ENCODE data around the gene RASSF3.

DNA sequence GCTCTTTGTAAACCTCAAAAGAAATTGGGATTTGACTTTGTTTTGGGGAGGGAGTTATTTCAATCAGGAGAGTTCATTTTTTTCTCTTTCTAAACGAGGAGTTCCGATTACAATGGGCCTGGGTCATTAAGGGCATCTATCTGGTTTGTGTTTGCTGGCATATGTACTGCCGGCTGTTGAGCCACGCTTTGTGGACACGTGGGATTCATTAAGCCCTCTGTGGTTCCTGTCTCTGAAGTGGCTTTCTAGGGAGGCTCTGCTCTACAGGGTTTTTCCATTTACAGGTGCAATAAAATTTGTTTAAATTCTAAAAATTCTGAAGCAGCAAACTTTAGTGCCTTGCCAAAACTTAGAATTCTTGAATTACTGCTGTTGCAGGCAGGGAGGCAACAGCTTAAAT is 91.0 kb downstream of the RASSF3 start:
- TF ChIP-seq POLR2A (IDR thresholded peaks at IDR 0.05) (no peak), CTCF (IDR thresholded peaks at IDR 0.05) (no peak), EP300 (IDR thresholded peaks at IDR 0.05) (no peak)
